Upper lobe of right lung (tissue), 1 donor: ENCODE measurements around the gene C19orf67. TPM values are rescaled to one million over a fixed set of nuclear protein-coding genes. Genes with fewer than 3 reads are reported as not detected.

ENCODE experiments used
- ATAC-seq: fragments of 200-7000 bp; cut with Tn5 transposase; one replicate; pipeline ENCODE4 v1.9.1; 2020; ENCODE audit warnings: mild to moderate bottlenecking, moderate library complexity
- DNase-seq: peaks from one replicate; pipeline ENCODE4 v3.0.0-alpha.2; 2020
- H3K27ac ChIP-seq: fragments of 200-600 bp; one replicate; pipeline ENCODE4 v1.8.0; 2022
- H3K27me3 ChIP-seq: fragments of 200-600 bp; one replicate; pipeline ENCODE4 v1.8.0; 2022; ENCODE audit warnings: mild to moderate bottlenecking
- H3K36me3 ChIP-seq: fragments of 200-600 bp; one replicate; pipeline ENCODE4 v1.8.0; 2022
- H3K4me1 ChIP-seq: fragments of 200-600 bp; one replicate; pipeline ENCODE4 v1.8.0; 2022
- H3K4me3 ChIP-seq: fragments of 200-600 bp; one replicate; pipeline ENCODE4 v1.8.0; 2022; ENCODE audit warnings: mild to moderate bottlenecking
- H3K9me3 ChIP-seq: fragments of 200-600 bp; one replicate; pipeline ENCODE4 v1.8.0; 2022
- CTCF ChIP-seq: fragments of 200-600 bp; IDR thresholded peaks from one replicate; pipeline ENCODE4 v1.8.0; 2022; ENCODE audit warnings: antibody characterized with exemption
- intact Hi-C: fragments of 100-400 bp; cut with DNase I; formaldehyde crosslinking; loops from one replicate; pipeline ENCODE4 v1.11.0; 2022
- total RNA-seq: library from RNA; stranded (reverse); fragmentation: NEBNext Ultra II Directional; extraction: Animal tissue kit (Norgen Biotek cat#: 25700); gene quantifications from one replicate; pipeline ENCODE4 v1.2.1, GENCODE V29; 2021
- donor health status: DM: no; HTN: yes; CAD: no; lungs with severe emphysema.

Gene C19orf67
- total RNA-seq, 1 donor from 2014 or later: not detected

- intact Hi-C loops: no loop called here
- DNase-seq: no peak
Observed at GRCh38 chr19:14120497-14120780, 34.9 kb upstream of the C19orf67 start.

GRCh38 chr19:14119644-14120496 lies 34.3 kb upstream of the C19orf67 start:
- Histone ChIP-seq H3K27me3 (no peaks in the 10 kb centered on the region), H3K36me3 (no peaks in the 10 kb centered on the region), H3K4me1 (peaks cover 34% of the 10 kb centered on the region), H3K27ac (peak overlapping the region; percentile 100), H3K4me3 (peak overlapping the region; percentile 65), H3K9me3 (no peaks in the 10 kb centered on the region)
- intact Hi-C loops: no loop called here
- TF ChIP-seq CTCF: no peak
- ATAC-seq: no peak
- no peak for DNase-seq

More at GRCh38 chr19:14120497-14120780, 34.9 kb upstream of the C19orf67 start:
- TF ChIP-seq CTCF: no peak
- H3K4me1 ChIP-seq: peaks cover 33% of the 10 kb centered on the region
- peak overlapping the region; percentile 100 for H3K27ac ChIP-seq
- no peaks in the 10 kb centered on the region for H3K9me3 ChIP-seq
- H3K4me3 ChIP-seq: no peak overlapping the region
- H3K36me3 ChIP-seq: no peaks in the 10 kb centered on the region
- no peak for ATAC-seq
- no peaks in the 10 kb centered on the region for H3K27me3 ChIP-seq

- TF ChIP-seq CTCF: no peak
- DNase-seq: no peak
- H3K27me3 ChIP-seq: no peaks in the 10 kb centered on the region
- intact Hi-C loops: no loop called here
- no peaks in the 10 kb centered on the region for H3K9me3 ChIP-seq
- ATAC-seq: no peak
- peak overlapping the region; percentile 100 for H3K27ac ChIP-seq
- no peaks in the 10 kb centered on the region for H3K36me3 ChIP-seq
- H3K4me3 ChIP-seq: peak overlapping the region; percentile 65
- H3K4me1 ChIP-seq: peaks cover 40% of the 10 kb centered on the region
Observed at GRCh38 chr19:14119146-14119545, 33.6 kb upstream of the C19orf67 start.

- TF ChIP-seq CTCF: no peak
- ATAC-seq (peak; percentile 67), DNase-seq (peak; percentile 92)
- Histone ChIP-seq H3K9me3 (no peaks in the 10 kb centered on the region), H3K4me3 (peak overlapping the region; percentile 65), H3K27ac (peak overlapping the region; percentile 100), H3K36me3 (no peaks in the 10 kb centered on the region), H3K27me3 (no peaks in the 10 kb centered on the region), H3K4me1 (peaks cover 47% of the 10 kb centered on the region)
- intact Hi-C loops: no loop called here
Observed at GRCh38 chr19:14118165-14119051, 32.8 kb upstream of the C19orf67 start.

- ATAC-seq: peak; percentile 93
- DNase-seq: peak; percentile 100
- Histone ChIP-seq H3K36me3 (no peaks in the 10 kb centered on the region), H3K27me3 (no peaks in the 10 kb centered on the region), H3K4me1 (peaks cover 54% of the 10 kb centered on the region), H3K4me3 (peak within 1 kb of the TSS; percentile 84), H3K27ac (peak within 1 kb of the TSS; percentile 100), H3K9me3 (no peaks in the 10 kb centered on the region)
- no peak for TF ChIP-seq CTCF
- intact Hi-C loops: no loop called here
Observed at GRCh38 chr19:14117668-14118164, 32.1 kb upstream of the C19orf67 start, which contains the start of gene PRKACA. Gene PRKACA (minus strand): TSS chr19:14117762. CDS start chr19:14117547, 215 bp downstream.
